Hepatocyte (in vitro differentiated cells): ENCODE measurements around the gene TMEM44.

Experiments
- EZH2 ChIP-seq: fragments of 200-600 bp; sonication (generic); IDR thresholded peaks from 2 replicates; pipeline ENCODE4 v1.6.1; 2016; ENCODE audit warnings: antibody characterized with exemption, mild to moderate bottlenecking, borderline replicate concordance
- EZH2phosphoT487 ChIP-seq: fragments of 200-600 bp; sonication (generic); IDR thresholded peaks from one replicate; pipeline ENCODE4 v1.6.1; 2018; ENCODE audit warnings: antibody characterized with exemption, mild to moderate bottlenecking, low read depth, moderate library complexity; ENCODE audit not compliant: unreplicated experiment, severe bottlenecking
- TF ChIP-seq, protein P1 (sequence below): fragments of 200-600 bp; sonication (generic); IDR thresholded peaks from 2 replicates; pipeline ENCODE4 v1.5.1; 2016; ENCODE audit warnings: antibody characterized with exemption, mild to moderate bottlenecking; ENCODE audit not compliant: poor library complexity

GRCh38 chr3:194631696-194632095 lies 1.5 kb downstream of the TMEM44 start:
- TF ChIP-seq, protein P1, sequence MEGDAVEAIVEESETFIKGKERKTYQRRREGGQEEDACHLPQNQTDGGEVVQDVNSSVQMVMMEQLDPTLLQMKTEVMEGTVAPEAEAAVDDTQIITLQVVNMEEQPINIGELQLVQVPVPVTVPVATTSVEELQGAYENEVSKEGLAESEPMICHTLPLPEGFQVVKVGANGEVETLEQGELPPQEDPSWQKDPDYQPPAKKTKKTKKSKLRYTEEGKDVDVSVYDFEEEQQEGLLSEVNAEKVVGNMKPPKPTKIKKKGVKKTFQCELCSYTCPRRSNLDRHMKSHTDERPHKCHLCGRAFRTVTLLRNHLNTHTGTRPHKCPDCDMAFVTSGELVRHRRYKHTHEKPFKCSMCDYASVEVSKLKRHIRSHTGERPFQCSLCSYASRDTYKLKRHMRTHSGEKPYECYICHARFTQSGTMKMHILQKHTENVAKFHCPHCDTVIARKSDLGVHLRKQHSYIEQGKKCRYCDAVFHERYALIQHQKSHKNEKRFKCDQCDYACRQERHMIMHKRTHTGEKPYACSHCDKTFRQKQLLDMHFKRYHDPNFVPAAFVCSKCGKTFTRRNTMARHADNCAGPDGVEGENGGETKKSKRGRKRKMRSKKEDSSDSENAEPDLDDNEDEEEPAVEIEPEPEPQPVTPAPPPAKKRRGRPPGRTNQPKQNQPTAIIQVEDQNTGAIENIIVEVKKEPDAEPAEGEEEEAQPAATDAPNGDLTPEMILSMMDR = no peak
- no peak for TF ChIP-seq EZH2
- TF ChIP-seq EZH2phosphoT487 = no peak
